GM12878 (cell line): ENCODE results near the gene HS3ST3A1.

ENCODE experiments used
- BHLHE40 ChIP-seq, 2 experiments: fragments of 450-650 bp in 1 of 2; IDR thresholded peaks; 2 replicates each; pipeline ENCODE4 v1.6.1; 2011 to 2017; ENCODE audit warnings: low read depth in 2 of 2, borderline replicate concordance in 1 of 2, improper control_type of control experiment in 1 of 2, low read length in 1 of 2, mild to moderate bottlenecking in 1 of 2
- CTCF ChIP-seq, 3 experiments: IDR thresholded peaks in 2 of 3; conservative IDR thresholded peaks in 1 of 3; 2 replicates each; pipeline ENCODE4 v1.5.1; 2011; ENCODE audit warnings: low read depth in 3 of 3, low read length in 3 of 3, mild to moderate bottlenecking in 3 of 3, control low read depth in 2 of 3, moderate library complexity in 2 of 3, inconsistent platforms in 1 of 3, mixed read lengths in 1 of 3; ENCODE audit not compliant: control insufficient read depth in 2 of 3, insufficient read depth in 1 of 3; ENCODE audit errors: extremely low read depth in 1 of 3
- EGR1 ChIP-seq, 2 experiments: IDR thresholded peaks; 1 replicate in 1 of 2; 2 replicates in 1 of 2; pipeline ENCODE4 v1.6.1; 2011 to 2012; ENCODE audit warnings: low read depth in 2 of 2, low read length in 2 of 2, borderline replicate concordance in 1 of 2, mild to moderate bottlenecking in 1 of 2, moderate library complexity in 1 of 2
- EZH2 ChIP-seq: IDR thresholded peaks from 2 replicates; pipeline ENCODE4 v1.6.1; 2012; ENCODE audit warnings: low read depth, mild to moderate bottlenecking, control low read depth, inconsistent platforms, low read length, borderline replicate concordance; ENCODE audit not compliant: control insufficient read depth
- FOS ChIP-seq: IDR thresholded peaks from 3 replicates; pipeline ENCODE4 v1.6.1; 2011; ENCODE audit warnings: borderline replicate concordance; ENCODE audit not compliant: insufficient read length; ENCODE audit errors: extremely low read depth
- GATAD2B ChIP-seq: fragments of 450-650 bp; conservative IDR thresholded peaks from 2 replicates; pipeline ENCODE4 v1.6.1; 2017; ENCODE audit warnings: low read depth, mild to moderate bottlenecking, moderate library complexity
- RAD21 ChIP-seq: IDR thresholded peaks from 2 replicates; pipeline ENCODE4 v1.6.1; 2011; ENCODE audit warnings: mild to moderate bottlenecking, low read depth, low read length, moderate library complexity; ENCODE audit not compliant: insufficient read depth
- SIN3A ChIP-seq: IDR thresholded peaks from 2 replicates; pipeline ENCODE4 v1.6.1; 2012; ENCODE audit warnings: low read depth, low read length, improper control_type of control experiment
- SUZ12 ChIP-seq: fragments of 200-600 bp; sonication (generic); IDR thresholded peaks from one replicate; pipeline ENCODE4 v1.6.1; 2018; ENCODE audit warnings: antibody characterized with exemption, mild to moderate bottlenecking; ENCODE audit not compliant: unreplicated experiment
- USF1 ChIP-seq: IDR thresholded peaks from 2 replicates; pipeline ENCODE4 v1.6.1; 2011; ENCODE audit warnings: borderline replicate concordance, low read depth, mild to moderate bottlenecking, moderate library complexity, mixed read lengths, low read length; ENCODE audit not compliant: insufficient read depth; ENCODE audit errors: extremely low read length
- ZBTB33 ChIP-seq: fragments of 450-650 bp; IDR thresholded peaks from 2 replicates; pipeline ENCODE4 v1.6.1; 2017; ENCODE audit warnings: mild to moderate bottlenecking
- ZNF274 ChIP-seq: IDR thresholded peaks from one replicate; pipeline ENCODE4 v1.8.0; 2011; ENCODE audit not compliant: insufficient read length, insufficient read depth

GRCh38 chr17:13619462-13619861 lies 17.7 kb upstream of the HS3ST3A1 start:
- TF ChIP-seq CTCF (IDR thresholded peaks at IDR 0.05 in 2 of 3, conservative IDR thresholded peaks at IDR 0.05 in 1 of 3; ENCODE audit: control insufficient read depth in 2 of 3, extremely low read depth in 1 of 3, insufficient read depth in 1 of 3, low read depth in 3 of 3, low read length in 3 of 3) (no peak), SUZ12 (no peak), SIN3A (no peak), RAD21 (no peak), USF1 (no peak), EZH2 (no peak), BHLHE40 (IDR thresholded peaks at IDR 0.05; ENCODE audit: borderline replicate concordance in 1 of 2, low read depth in 2 of 2, low read length in 1 of 2) (no peak), ZNF274 (no peak), GATAD2B (no peak), FOS (no peak), ZBTB33 (no peak), EGR1 (IDR thresholded peaks at IDR 0.05; ENCODE audit: borderline replicate concordance in 1 of 2, low read depth in 2 of 2, low read length in 2 of 2) (no peak)
